Fibroblast of skin of back (primary cell): ENCODE results near the gene KCNE1.
A peak's percentile ranks its signal among the peaks of the same experiment; 100 is the strongest.

Experiments
- DNase-seq: peaks from one replicate; pipeline ENCODE4 v3.0.0-alpha.2; 2013

The KCNE1 gene

DNA sequence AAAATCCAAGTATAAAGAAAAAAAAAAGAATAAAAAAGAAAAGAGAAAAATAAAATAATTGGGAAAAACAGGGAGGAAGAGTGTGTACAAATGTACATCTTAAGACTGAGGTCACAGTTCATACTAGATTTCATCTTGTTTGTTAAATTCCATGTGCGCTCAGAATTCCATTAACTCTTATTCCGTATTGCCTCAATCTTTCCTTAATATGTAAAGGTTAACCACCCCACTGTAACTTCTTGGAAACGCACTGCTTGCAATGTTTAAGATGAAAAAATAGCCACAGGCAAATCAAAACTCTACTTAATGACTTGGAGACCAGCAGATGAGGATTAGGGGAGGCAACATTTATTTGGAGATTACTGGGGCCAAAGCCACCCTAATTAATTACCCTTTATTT lies 23.9 kb upstream of the KCNE1 start:
- DNase-seq: no peak

DNA sequence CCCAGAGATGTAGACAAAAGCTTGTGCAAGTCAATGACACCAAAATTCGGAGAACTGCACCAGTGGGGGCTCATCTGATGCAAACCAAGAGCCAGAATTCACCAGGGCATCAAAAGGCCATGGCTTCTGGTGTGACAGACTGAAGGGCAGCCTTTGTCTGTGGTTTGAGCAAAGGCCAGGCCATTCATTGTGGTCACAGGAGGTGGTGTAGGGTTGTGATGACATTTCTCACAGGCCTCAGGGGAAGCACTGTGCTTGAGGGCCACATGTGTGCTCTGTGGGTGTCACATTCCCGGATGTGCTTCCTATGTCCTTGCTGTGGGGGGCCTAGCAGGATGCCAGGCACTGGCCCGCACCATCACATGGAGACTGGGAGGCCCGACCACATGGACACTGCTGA lies 22.5 kb upstream of the KCNE1 start:
- DNase-seq: peak; percentile 82

DNA sequence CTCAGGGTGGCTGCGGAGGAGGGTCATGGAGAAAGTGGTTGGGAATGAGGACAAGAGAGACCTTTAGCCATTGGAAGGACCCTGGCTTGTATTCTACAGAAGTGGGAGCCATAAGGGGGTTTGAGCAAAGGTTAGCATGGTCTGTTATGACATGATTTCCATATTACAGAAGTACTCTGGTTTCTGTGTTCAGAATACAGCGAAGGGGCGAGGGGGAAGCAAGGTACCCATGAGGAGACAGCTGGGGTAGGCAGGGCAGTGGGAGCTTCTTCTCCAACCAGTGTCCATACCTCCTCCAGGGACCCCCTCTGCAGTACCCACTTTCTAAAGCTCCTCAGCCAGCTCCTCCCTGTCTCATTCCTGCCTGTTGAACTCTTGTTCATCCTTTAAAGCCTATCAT lies 21.9 kb upstream of the KCNE1 start:
- no peak for DNase-seq

DNA sequence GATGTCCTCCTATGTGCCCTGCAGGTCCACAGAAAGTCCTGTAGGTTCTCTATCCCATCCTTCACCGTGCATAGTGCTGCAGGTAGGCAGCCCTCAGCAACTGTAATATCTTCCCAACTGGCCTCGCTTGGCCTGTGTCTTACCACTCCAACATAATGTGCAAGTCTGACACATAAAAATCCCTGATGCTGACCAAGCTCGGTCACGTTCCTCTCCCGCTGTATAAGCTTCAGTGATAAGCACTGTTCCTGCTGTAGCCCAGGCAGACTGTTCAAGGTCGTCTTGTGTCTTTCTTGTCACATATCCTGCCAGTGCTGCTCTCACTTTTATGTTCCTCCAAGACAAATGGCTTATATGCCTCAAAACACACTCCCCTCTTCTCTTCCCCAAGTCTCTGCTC lies 19.4 kb upstream of the KCNE1 start:
- DNase-seq: no peak

DNA sequence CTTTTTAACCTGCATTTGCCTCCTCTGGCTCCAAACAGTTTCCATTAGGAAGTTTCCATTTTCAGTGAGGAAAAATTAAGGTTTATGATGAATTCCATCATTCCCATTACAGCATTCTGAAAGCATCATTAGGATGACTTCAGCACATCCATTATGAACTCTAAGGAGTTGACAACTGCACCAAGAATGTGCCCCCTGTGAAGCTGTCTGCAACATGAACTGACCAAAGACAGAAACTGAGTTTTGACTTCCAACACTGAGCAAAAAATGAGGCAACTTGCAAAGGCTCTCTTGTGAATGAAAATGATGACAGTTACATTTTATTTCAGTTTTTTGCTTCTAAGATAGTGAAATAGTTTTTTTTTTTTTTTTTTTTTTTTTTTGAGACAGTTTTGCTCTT lies 18.3 kb upstream of the KCNE1 start:
- DNase-seq: peak; percentile 97

DNA sequence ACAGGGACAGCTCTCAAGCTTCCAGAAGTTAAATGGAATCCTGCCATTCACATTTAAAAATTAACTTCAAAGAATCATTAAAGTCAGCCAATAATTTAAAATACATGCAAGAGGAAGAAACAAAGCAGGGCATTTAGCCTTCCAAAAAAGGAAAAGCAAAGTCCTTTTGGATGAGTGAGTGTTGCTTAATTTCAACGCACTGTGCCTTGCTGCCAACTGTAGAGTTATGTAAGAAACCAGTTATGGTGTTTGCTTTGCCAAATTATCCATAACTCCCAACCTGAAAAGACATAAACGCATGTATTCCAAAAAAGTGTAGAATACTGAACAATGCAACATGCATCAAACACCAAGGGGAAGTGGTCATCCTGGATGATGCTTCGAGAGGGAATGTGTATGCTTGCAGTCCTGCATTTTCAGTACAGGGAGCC lies 16.1 kb upstream of the KCNE1 start:
- DNase-seq: peak; percentile 44

DNA sequence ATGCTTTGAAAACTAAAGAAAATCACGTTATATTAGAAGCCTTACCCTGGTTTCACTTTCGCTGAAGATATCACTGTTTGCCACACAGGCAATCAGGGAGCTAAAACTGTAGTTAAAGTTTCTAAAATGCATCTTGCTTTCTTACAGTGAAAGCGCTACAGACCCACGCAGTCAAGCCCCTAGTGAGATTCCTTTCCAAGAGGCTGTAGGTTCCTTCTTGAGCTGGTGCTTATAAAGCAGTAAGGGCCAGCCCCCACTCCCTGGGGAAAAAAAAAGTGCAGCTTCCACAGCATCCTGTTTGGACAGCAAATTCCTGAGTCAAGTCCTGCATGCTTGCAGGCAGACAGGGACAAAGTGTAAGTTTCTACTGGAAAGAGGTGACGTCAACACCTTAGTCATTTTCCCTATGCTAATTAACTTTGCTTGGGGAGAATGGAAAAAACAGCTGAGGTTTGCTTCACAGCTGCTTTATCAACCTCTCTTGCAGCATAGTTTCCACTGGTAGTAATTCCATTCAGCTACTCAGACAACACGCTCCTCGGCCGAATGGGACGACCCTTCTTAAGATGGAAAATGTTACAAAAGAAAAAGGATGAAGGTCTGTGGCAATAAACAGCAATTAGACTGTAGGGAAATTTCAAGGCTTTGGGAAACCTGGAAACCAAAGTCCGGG lies 14.7 kb upstream of the KCNE1 start:
- peak; percentile 100 for DNase-seq

DNA sequence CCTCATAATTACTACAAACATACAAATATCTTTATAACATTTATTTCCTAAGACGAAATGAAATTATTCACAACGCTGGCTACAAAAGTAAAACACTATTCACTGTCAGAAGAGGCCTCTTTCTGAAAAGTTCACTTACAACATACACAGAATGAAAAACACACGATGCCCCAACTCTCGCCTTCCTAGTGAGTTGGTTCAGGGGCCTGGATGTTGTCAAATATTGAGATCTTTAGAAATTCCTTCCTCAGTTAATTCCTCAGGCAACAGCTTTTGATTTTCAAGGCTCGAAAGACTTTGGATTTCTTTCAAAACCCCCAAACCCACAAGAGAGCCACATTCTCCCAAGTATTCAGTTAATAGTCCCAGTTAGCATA lies 14.2 kb upstream of the KCNE1 start:
- DNase-seq: no peak

DNA sequence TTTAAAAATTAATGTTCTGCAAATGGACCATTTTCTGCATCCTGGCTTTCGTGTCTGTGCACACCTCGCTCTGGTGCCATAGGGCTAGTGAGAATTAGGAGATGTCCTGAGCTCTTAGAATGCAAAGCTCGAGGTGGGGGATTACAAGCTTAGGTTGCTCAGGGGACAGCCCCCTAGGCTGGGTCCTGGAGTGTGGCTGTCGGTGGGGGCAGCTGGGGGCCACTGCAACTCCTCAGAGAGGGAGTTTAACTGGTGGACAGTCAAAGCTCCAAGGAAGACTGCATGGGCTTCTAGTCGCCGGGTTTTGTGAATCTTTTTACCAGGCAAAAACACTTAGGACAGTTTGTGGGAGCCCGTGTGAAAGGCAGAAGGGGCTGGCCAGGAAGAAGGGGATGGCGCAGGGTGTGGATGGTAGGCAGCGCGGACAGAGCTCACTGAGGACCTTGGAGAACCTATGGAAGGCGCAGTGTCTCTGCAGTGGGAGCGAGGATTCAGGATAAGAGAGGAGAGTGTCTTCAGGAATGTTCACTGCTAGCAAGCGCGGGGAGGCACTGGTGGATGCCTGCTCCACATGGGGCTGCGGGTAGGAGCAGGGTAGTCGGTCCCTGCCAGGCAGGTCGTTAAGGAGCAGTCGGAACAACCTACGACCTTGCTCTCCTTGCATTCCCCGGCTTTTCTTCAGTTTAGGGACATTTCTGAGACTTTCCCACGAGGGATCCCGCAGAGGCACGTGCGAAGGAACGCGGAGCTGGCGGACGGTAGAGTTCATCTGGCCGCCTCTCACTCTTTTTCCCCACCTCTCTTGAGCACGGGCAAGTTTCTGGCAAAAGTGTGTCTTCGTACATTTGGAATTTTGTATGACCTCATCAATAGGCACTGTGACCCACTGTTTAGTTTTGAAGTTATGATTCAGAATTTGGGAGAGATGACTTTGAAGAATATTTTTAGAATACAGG lies 12.9 kb upstream of the KCNE1 start:
- DNase-seq: peak; percentile 82

DNA sequence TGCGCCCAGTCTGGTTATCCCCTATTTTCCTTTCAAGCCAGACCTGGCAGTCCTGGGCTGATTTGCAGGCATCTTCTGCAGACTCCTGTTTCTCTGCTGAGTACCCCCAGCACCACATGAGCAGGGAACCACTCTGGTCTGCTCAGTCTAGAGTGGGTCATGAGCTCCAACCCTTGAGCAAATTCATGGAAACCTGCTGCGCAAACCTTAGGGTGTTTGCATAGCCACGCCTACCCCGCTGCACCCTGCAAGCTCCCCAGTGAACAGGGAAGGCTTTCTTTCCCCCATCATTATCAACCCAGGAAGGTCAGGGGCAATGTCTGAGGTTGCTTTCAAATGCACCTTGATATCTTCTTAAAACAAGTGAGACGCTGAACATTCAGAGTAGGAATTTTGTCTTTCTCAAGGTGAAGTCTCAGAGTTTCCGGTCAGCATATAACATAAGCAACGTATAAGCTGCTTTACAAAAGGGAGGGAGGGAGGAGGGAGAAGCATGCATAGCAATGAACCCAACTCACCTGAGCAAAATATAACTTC lies 11.1 kb upstream of the KCNE1 start:
- no peak for DNase-seq

DNA sequence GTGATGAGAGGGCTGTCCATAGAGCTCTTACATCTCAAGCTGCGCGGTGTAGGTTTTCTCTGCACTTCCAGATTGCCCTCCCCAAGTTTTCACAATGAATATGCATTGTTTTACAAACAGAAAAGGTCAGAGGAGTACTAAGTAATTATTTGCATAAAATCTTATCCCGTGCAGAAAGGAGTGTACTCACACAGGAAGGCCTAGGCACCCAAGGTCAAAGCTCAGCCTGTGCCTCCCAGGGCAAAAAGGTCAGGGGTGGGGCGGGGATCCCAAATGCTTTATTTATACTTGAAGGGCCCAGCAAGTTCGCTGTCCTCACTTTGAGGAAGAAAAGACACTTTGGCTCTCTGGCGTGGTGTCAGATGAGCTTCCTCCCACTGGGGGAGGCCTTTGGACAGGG lies 10.3 kb upstream of the KCNE1 start:
- no peak for DNase-seq

DNA sequence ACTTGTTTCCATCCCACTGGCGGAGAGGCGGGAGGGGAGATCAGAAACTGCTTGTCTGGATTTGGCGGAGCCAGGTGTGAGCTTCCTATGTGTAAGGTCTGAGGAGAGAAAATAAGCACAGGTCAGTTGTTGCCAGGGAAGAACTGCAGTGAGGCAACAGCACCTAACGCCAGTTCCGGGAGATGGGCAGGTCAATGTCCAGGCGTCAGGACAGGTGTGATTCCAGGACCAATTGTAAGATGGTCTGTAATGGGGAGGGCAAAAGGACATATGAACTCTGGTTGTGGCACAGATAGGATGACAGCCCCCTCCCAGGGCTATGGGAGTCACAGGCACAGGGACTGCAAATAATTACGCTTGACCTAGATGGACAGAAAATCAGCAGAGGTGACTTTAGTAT lies 9.6 kb upstream of the KCNE1 start:
- no peak for DNase-seq

DNA sequence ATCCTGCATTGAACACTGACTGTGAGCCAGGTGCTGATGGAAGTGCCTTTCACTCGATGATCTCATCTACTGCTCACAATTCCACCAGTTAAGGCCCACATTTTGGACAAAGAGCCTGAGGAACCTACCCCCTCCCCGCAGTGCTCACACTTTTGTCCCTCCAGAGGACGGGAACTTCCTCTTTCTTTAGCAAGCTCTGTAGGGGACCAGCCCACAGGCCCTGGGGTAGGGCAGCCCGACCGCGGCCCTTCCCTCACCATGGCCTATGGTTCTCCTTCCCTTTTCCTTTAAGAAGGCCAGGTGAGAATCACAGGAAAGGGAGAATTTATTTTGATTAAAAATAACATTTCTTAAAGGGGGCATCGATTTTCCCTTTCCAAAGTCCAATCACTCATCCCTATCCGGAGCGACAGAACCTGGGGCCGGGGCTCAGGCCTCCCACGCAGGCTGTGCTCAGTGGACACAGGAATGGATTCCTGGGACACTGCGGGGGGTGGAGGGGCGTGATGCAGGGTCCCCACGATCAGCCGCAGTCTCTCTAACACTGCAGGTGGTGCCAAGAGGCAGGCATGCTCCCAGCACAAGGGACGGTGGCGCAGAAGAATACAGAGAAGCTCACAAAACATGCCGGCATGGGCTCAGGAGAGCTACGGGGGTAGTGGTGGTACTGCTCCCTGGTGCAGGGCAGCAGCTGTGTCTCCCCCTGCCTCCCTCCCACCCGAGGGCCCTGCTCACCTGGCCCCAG lies 8.9 kb upstream of the KCNE1 start:
- no peak for DNase-seq

DNA sequence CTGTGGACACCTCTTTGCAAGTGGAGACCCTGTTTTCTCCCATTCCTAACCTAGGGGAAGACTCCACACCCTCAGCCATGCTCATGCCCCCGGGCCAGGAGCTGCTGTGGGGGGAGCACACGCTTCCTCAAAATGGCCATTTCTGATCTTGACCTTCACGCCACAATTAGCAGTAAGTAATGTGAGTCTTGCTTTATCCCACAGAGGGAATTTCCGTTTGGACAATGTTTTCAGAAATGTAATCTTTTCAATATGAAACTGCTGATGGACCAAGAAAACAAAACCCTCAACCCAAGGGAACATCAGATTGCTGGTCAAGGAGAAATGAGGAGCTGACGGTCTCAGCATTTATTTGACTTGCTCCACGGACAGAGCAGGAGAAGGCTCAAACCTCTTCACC lies 8.3 kb upstream of the KCNE1 start:
- no peak for DNase-seq

DNA sequence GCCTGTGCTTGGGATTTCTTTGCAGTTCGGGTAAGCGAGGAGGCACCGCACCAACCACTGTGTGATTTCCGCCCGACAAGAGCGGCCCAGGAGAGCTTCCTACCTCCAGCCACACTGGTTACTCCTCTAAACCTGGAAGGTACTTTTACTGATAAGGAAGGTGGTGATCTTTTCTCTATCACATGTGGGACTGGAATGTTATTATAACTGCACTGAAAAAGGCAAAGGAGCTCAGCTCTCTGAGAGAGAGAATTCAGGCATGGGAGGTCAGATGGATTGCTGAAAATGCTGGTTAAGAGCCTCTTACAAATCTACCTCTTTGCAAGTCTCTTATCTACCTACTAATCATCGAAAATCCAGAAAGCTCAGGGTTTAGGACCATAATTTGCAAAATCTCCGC lies 7.7 kb upstream of the KCNE1 start:
- no peak for DNase-seq

DNA sequence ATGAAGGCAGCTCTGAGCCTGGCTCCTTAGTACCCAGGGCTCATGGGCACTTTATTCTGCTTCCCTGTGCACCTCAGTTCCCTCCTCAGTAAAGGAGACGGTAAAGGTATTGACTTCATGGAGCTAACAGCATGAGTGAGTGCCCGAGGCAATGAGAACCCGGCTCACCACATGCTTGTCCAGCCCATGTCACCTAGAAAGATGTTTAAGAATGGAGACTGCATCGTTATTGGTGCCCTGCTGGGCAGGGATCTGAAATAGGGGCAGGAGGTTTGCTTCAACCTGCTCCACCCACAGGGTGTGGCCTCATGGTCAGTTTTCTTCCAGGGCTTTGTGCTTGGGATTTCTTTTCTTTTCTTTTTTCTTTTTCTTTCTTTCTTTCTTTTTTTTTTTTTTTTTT lies 7.0 kb upstream of the KCNE1 start:
- DNase-seq: no peak

DNA sequence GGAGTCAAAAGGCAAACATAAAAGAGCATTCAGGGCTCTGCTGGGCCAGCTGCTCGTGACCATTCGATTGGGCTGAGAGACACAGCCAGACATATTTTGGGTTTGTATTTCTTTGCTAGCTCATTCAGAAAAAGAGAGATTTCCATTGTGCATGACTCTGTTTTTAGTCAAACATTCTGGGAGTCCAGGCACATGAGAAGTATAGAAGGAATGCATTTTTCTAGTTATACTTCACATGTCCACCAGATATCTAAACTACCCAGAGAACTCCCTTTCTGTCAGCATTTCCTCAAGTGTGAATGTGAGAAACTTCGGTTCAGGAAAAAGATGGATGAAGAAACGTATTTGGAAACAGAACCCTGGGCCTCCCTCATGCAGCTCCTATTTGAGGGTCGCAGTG lies 6.3 kb upstream of the KCNE1 start:
- peak; percentile 73 for DNase-seq

DNA sequence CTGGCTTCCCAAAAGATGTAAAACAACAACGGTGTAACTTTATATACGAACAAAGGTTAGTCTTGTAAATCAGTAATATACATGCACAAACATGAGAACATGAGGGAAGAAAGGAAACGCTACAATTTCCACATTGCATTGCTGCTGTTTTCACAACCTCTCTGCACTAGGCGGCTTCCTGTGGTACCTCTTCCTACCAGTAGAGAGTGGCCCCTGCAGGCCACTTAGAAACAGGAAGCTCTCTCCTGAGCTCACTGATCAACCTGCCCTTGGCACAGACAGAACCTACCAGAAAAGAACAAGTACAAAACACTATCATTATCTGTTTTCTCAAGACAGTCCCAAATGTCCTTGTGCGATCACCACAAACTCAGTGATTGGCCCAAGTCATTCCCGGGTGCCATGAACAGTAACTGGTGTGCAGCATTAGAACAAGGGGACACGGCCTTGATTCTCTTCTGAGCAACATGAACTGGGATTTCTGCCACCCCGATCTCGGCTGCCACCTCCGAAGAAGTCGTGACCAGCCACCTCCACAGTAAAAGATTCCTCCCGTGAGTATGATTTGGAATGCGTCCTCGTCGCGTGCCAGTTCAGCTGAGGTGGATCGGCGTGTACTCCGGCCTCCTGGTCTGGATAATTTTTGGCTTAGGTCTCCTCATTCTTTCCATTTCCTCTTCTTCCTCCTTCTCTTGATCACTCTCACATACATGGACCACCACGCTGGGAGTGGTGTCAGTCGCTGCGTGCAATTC lies 5.7 kb upstream of the KCNE1 start:
- DNase-seq: no peak

DNA sequence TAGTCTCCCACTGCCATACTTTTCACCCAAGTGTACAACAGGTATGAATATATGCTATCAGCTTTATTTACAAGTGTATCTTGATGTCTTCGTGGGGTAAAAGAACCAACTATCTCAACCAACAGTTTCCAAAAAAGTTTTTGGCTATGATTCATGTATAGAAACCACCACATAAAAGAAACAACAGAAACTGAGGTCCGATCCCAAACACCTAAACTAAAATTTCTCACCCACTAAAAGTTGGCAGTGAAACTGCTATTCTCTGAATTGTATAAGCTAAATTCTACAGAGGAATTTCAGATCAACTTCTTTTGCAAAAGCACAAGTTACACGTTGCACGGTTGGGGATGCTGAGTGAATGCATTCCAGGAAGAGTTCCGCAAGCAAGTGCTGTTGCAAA lies 5.0 kb upstream of the KCNE1 start:
- DNase-seq: no peak

DNA sequence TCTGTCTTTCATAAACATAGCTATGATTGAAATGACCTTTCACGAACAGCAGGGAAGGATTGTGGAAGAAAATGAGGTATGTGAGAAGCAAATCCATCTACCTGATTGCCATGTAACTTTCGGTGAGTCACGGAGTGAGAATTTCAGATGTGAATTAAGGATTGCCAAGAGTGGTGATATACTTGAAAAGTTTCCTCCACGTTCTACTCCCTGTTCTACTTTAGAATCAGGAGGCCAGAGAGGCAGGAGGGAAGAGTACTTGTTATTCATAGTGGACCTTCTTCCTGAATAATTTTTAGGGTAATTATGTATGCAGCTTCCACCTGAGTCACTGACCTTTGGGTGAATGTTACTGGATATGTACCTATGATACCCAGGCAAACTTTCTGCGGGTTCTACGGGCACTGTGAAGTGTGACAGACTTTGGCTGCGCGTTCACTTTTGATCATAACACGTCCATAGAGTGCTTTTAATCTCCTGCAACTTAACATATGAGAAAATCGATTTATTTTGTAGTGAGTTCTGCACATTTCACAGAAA lies 2.6 kb upstream of the KCNE1 start:
- no peak for DNase-seq

DNA sequence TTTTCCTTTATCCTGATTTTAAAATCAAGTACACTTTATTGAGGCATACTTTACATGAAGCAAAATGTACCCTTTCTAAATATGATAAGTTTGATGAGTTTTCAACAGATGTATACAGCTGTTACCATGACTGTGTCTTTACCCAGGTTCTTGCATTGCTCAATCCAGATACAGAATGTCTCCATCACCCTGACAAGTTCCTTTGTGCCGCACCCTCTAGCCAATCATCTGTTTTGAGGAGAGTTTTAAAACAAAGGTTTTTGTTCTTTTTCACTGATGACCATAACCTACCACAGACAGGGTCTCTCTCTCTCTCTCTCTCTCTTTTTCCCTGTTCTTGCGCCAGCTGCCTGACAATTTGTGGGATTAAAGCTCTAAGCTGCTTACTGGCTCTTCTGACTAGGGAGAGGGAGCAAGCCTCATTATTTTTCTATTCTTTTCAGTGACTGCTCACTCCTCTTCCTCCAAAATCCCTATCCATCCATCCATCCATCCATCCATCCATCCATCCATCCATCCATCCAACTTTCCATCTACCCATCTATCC lies 1.2 kb upstream of the KCNE1 start:
- no peak for DNase-seq

DNA sequence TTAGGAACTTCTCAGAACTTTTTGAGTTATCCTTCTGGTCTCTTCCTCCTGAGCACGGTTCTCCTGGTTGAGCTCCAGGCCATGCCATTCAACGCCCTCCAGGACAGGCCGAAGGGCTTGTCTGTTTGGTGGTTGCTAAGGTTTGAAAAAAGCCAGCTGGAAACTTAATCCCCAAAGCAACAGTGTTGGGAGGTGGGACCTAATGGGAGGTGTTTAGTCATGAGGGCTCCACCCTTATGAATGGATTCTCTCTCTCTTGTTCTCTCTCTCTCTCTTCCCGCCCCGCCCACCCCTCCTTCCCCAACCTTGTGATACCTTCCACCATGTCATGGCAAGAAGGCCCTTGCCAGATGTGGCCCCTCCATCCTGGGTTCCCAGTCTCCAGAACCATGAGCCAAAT lies 829 bp downstream of the KCNE1 start:
- peak; percentile 32 for DNase-seq
